Stimulated activated CD8-positive, alpha-beta memory T cell treated with anti-CD3 and anti-CD28 coated beads, Interleukin-4, amount 100 ng/mL, for 4 hours (primary cell): Measurements from ENCODE around the gene LTBP3.
"Not testable (repeated sequence)": the region's sequence is repeated elsewhere in the genome, so short reads cannot be mapped to it uniquely, and the experiment has no call there.

Experiments used
- DNase-seq, 2 donors: peaks; one replicate each; pipeline ENCODE4 v3.0.0-alpha.2; 2020; ENCODE audit warnings: low read depth in 2 of 2, low spot score in 1 of 2

Gene LTBP3

GRCh38 chr11:65538232-65538914 lies 19.8 kb downstream of the LTBP3 start:
- no peak for DNase-seq

- DNase-seq: no peak
These were observed 20.4 kb downstream of the LTBP3 start for GRCh38 chr11:65537620-65538231.

- no peak for DNase-seq
These were observed 20.9 kb downstream of the LTBP3 start for GRCh38 chr11:65537296-65537597.

GRCh38 chr11:65536412-65537295 lies 21.5 kb downstream of the LTBP3 start:
- DNase-seq: no peak

- DNase-seq: no peak
These were observed 23.1 kb downstream of the LTBP3 start for GRCh38 chr11:65535102-65535501.

- no peak for DNase-seq
These were observed 25.6 kb downstream of the LTBP3 start for GRCh38 chr11:65532388-65533064.

- DNase-seq: no peak
These were observed 28.0 kb downstream of the LTBP3 start for GRCh38 chr11:65530157-65530496.

- DNase-seq: no peak
These were observed 28.5 kb downstream of the LTBP3 start for GRCh38 chr11:65529475-65530156.

GRCh38 chr11:65528819-65529350 lies 29.3 kb downstream of the LTBP3 start:
- DNase-seq: no peak

- no peak for DNase-seq
These were observed 31.4 kb downstream of the LTBP3 start for GRCh38 chr11:65526744-65527143.

- no peak for DNase-seq
These were observed 32.3 kb downstream of the LTBP3 start for GRCh38 chr11:65525546-65526480.

- peak; percentile 57 to 66 for DNase-seq
These were observed 33.2 kb downstream of the LTBP3 start, which contains the start of gene SCYL1 for GRCh38 chr11:65524741-65525545. SCYL1 (plus strand) TSS chr11:65525083; CDS start chr11:65525154, 71 bp downstream.

- no peak for DNase-seq
These were observed 34.0 kb downstream of the LTBP3 start for GRCh38 chr11:65524014-65524740.

- not testable (repeated sequence) for DNase-seq
These were observed 34.6 kb downstream of the LTBP3 start for GRCh38 chr11:65523631-65523968.

- not testable (repeated sequence) for DNase-seq
These were observed 35.2 kb downstream of the LTBP3 start for GRCh38 chr11:65522718-65523630.

- not testable (repeated sequence) for DNase-seq
These were observed 36.2 kb downstream of the LTBP3 start for GRCh38 chr11:65521777-65522521.
